ENCODE results near the gene ELFN2. TPM values are rescaled to one million over a fixed set of nuclear protein-coding genes. Genes with fewer than 3 reads are reported as not detected.

Gene ELFN2
- polyA plus RNA-seq, 1 donor from 2014 or later: 4.4 TPM

GRCh38 chr22:37318364-37319109 lies 108.7 kb downstream of the ELFN2 start:
- H3K9me3 ChIP-seq (ENCODE audit: low read length): no peaks in the 10 kb centered on the region
- H3K36me3 ChIP-seq (ENCODE audit: insufficient read depth, low read length): no peaks in the 10 kb centered on the region
- H4K20me1 ChIP-seq (ENCODE audit: insufficient read depth): no peaks in the 10 kb centered on the region
- H3K9me2 ChIP-seq (ENCODE audit: insufficient read depth, low read length): no peaks in the 10 kb centered on the region
- no peak overlapping the region for H3K27ac ChIP-seq (ENCODE audit: low read length)
- peaks cover 12% of the 10 kb centered on the region for H3K27me3 ChIP-seq (ENCODE audit: insufficient read depth, low read depth, low read length)
- H2AFZ ChIP-seq (ENCODE audit: low read depth, low read length): no peak overlapping the region
- H3K4me2 ChIP-seq (ENCODE audit: low read length): no peak overlapping the region
- no peak overlapping the region for H3K9ac ChIP-seq (ENCODE audit: low read length)
- no peak overlapping the region for H3K4me3 ChIP-seq (ENCODE audit: low read length)
- no peaks in the 10 kb centered on the region for H3F3A ChIP-seq (ENCODE audit: insufficient read depth, low read length, poor library complexity, severe bottlenecking)
- no peaks in the 10 kb centered on the region for H3K79me2 ChIP-seq (replicated peaks; ENCODE audit: insufficient read depth, low read length)
- no peak for TF ChIP-seq TAF1 (IDR thresholded peaks at IDR 0.05; ENCODE audit: low read depth)
- TF ChIP-seq, protein P1, sequence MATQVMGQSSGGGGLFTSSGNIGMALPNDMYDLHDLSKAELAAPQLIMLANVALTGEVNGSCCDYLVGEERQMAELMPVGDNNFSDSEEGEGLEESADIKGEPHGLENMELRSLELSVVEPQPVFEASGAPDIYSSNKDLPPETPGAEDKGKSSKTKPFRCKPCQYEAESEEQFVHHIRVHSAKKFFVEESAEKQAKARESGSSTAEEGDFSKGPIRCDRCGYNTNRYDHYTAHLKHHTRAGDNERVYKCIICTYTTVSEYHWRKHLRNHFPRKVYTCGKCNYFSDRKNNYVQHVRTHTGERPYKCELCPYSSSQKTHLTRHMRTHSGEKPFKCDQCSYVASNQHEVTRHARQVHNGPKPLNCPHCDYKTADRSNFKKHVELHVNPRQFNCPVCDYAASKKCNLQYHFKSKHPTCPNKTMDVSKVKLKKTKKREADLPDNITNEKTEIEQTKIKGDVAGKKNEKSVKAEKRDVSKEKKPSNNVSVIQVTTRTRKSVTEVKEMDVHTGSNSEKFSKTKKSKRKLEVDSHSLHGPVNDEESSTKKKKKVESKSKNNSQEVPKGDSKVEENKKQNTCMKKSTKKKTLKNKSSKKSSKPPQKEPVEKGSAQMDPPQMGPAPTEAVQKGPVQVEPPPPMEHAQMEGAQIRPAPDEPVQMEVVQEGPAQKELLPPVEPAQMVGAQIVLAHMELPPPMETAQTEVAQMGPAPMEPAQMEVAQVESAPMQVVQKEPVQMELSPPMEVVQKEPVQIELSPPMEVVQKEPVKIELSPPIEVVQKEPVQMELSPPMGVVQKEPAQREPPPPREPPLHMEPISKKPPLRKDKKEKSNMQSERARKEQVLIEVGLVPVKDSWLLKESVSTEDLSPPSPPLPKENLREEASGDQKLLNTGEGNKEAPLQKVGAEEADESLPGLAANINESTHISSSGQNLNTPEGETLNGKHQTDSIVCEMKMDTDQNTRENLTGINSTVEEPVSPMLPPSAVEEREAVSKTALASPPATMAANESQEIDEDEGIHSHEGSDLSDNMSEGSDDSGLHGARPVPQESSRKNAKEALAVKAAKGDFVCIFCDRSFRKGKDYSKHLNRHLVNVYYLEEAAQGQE (IDR thresholded peaks at IDR 0.05; ENCODE audit: borderline replicate concordance): no peak
- TF ChIP-seq SMC3 (conservative IDR thresholded peaks at IDR 0.05; ENCODE audit: poor library complexity): peak; percentile 25
- TF ChIP-seq POLR2AphosphoS5 (IDR thresholded peaks at IDR 0.05): no peak
- TF ChIP-seq RAD21 (conservative IDR thresholded peaks at IDR 0.05): peak; percentile 33

Other genes starting within 250 kb of the ELFN2 start
- gene C1QTNF6, start 239.2 kb downstream of the ELFN2 start, polyA plus RNA-seq: 5.3 and 7.9 TPM in 2 replicates
- not detected in 2 replicates for gene SSTR3, start 215.0 kb downstream of the ELFN2 start, polyA plus RNA-seq
- not detected in 2 replicates for gene RAC2, start 183.2 kb downstream of the ELFN2 start, polyA plus RNA-seq
- gene CYTH4, start 145.0 kb downstream of the ELFN2 start, polyA plus RNA-seq: not detected in 2 replicates
- 0.17 TPM in 1 of 2 replicates, not detected in the other for gene MFNG, start 58.9 kb upstream of the ELFN2 start, polyA plus RNA-seq
- gene CARD10, start 91.9 kb upstream of the ELFN2 start, polyA plus RNA-seq: 0.36 TPM in 1 of 2 replicates, not detected in the other
- 0.24 TPM in 1 of 2 replicates, not detected in the other for gene CDC42EP1, start 133.0 kb upstream of the ELFN2 start, polyA plus RNA-seq
- gene LGALS2, start 152.6 kb upstream of the ELFN2 start, polyA plus RNA-seq: not detected in 2 replicates
- gene GGA1, start 181.4 kb upstream of the ELFN2 start, polyA plus RNA-seq: 57.5 and 62.2 TPM in 2 replicates
- gene SH3BP1, start 212.2 kb upstream of the ELFN2 start, polyA plus RNA-seq: 0.63 TPM in 1 of 2 replicates, not detected in the other
- gene PDXP, start 231.2 kb upstream of the ELFN2 start, polyA plus RNA-seq: 108 and 129 TPM in 2 replicates
- not detected in 2 replicates for gene LGALS1, start 248.2 kb upstream of the ELFN2 start, polyA plus RNA-seq

Measured in neural cell (in vitro differentiated cells).